ENCODE measurements around the gene E2F1. TPM values are rescaled to one million over a fixed set of nuclear protein-coding genes. Genes with fewer than 3 reads are reported as not detected.

E2F1 gene
- total and polyA plus RNA-seq, 2 of the 4 experiments (the other 2 are of a cell fraction) = 10.9 to 14.0 TPM

DNA sequence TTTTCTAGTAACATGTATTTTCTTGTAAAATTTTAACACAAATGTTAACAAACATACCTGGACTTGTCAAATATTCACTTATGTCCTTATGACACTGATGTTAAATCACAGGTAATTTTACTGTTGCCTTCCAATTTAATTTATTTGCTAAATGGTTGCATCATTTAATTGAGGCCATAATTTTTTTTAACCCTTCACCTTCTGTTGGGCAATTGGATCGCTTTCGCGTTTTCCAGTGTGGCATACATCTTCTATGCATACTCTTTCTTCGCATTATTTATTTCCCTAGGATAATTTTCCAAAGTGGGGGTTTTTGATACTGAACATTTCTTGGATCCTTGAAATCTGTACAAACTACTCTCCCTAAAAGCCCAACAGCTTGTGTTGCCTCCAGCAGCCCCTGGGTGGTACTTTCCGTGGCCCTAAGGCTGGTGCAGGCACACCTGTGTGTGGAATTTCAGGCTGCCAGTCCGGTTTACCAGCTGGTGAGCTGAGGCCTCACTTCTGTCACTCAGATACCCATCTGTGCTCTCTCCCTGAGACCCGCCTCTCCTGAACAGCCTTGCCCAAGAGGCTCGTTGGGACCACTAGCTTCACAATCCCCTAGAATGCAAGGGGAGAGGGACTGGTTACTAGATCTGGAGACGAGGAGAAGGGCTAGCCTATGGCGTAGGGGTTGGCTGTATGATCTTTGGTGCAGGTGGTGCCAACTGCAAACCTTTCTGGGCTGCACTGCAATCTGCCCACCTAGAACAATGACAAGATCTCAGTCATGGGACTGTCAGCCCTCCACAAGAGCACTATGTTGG lies 35.2 kb downstream of the E2F1 start:
- DNase-seq = no peak
- H2BK15ac ChIP-seq (ENCODE audit: low read depth, low read length) = no peak overlapping the region
- ChIA-PET POLR2A (ENCODE audit: unreplicated experiment) (no interaction called here), CTCF (interaction anchor here (0.6 kb wide), 1 partner anchor 197 kb away, joined by 4 read pairs; no protein-coding TSS in a partner anchor)
- TF ChIP-seq, protein P1, sequence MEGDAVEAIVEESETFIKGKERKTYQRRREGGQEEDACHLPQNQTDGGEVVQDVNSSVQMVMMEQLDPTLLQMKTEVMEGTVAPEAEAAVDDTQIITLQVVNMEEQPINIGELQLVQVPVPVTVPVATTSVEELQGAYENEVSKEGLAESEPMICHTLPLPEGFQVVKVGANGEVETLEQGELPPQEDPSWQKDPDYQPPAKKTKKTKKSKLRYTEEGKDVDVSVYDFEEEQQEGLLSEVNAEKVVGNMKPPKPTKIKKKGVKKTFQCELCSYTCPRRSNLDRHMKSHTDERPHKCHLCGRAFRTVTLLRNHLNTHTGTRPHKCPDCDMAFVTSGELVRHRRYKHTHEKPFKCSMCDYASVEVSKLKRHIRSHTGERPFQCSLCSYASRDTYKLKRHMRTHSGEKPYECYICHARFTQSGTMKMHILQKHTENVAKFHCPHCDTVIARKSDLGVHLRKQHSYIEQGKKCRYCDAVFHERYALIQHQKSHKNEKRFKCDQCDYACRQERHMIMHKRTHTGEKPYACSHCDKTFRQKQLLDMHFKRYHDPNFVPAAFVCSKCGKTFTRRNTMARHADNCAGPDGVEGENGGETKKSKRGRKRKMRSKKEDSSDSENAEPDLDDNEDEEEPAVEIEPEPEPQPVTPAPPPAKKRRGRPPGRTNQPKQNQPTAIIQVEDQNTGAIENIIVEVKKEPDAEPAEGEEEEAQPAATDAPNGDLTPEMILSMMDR (conservative IDR thresholded peaks at IDR 0.05; ENCODE audit: low read depth, low read length) = no peak
- no peak for TF ChIP-seq CEBPB (IDR thresholded peaks at IDR 0.05; ENCODE audit: low read depth, low read length)
- no peak overlapping the region for H4K8ac ChIP-seq (ENCODE audit: low read depth in 2 of 2, low read length in 2 of 2)
- WGBS, 2 experiments (ENCODE audit: extremely low coverage in 2 of 2, insufficient read length in 1 of 2) = no CpG with 5 or more reads among the region's 10 CpGs
- in situ Hi-C loops (cut with MboI; ENCODE audit: low sequenced_read_pairs) (loop anchor here (5.0 kb wide), 1 partner anchor 199 kb away; no protein-coding TSS in a partner anchor), dilution Hi-C loops (cut with HindIII; ENCODE audit: low sequenced_read_pairs, unreplicated experiment) (no loop called here), intact Hi-C loops (cut with micrococcal nuclease) (no loop called here)
- no peak for ATAC-seq (ENCODE audit: low read depth)
- no peak overlapping the region for H3K4ac ChIP-seq (ENCODE audit: low read depth, low read length)
- no peak overlapping the region for H3K4me3 ChIP-seq (ENCODE audit: insufficient read depth, low read depth, low read length)
- no peak overlapping the region for H2BK20ac ChIP-seq (ENCODE audit: low read depth, low read length)
- peaks cover 14% of the 10 kb centered on the region; the same call in 1 of the 2 replicates for H3K9me1 ChIP-seq (ENCODE audit: insufficient read depth, low read length)
- H3K23ac ChIP-seq (ENCODE audit: low read depth, low read length) = no peak overlapping the region
- no peak overlapping the region for H2BK5ac ChIP-seq (ENCODE audit: low read depth, low read length, poor library complexity, severe bottlenecking)
- H2BK120ac ChIP-seq (ENCODE audit: low read depth, low read length) = no peak overlapping the region
- no peak overlapping the region for H4K91ac ChIP-seq (ENCODE audit: insufficient read depth, low read depth, low read length)
- H3K9ac ChIP-seq (ENCODE audit: low read depth, low read length) = no peak overlapping the region
- no peaks in the 10 kb centered on the region for H3K27me3 ChIP-seq (ENCODE audit: control insufficient read depth, insufficient read depth, low read length)
- H3K14ac ChIP-seq (replicated peaks; ENCODE audit: low read depth, low read length) = no peak overlapping the region
- H3K56ac ChIP-seq (ENCODE audit: extremely low read depth, insufficient read depth, low read length) = no peak overlapping the region
- H3K79me1 ChIP-seq (ENCODE audit: low read depth in 1 of 2, low read length in 2 of 2) = no peaks in the 10 kb centered on the region
- BruUV-seq (replicated peaks) = no TSS peak
- no peak overlapping the region for H3K4me2 ChIP-seq (ENCODE audit: low read depth, low read length)
- no peak overlapping the region for H2AK9ac ChIP-seq (replicated peaks; ENCODE audit: low read depth, low read length, poor library complexity)
- no peaks in the 10 kb centered on the region for H3K9me3 ChIP-seq (ENCODE audit: control insufficient read depth, insufficient read depth, low read length)
- no peak overlapping the region for H4K5ac ChIP-seq (ENCODE audit: low read depth, low read length)
- no peak overlapping the region for H2AFZ ChIP-seq (replicated peaks; ENCODE audit: low read length, poor library complexity)
- H4K20me1 ChIP-seq (ENCODE audit: insufficient read depth, low read length) = peaks cover 9% of the 10 kb centered on the region; the same call in 1 of the 2 replicates
- H3K4me1 ChIP-seq (ENCODE audit: control insufficient read depth, insufficient read depth, low read length) = peaks cover 3% of the 10 kb centered on the region; the same call in 1 of the 2 replicates
- H3K27ac ChIP-seq (ENCODE audit: insufficient read depth, low read length) = no peak overlapping the region
- H3K36me3 ChIP-seq (ENCODE audit: control insufficient read depth, insufficient read depth, low read length) = peaks cover 6% of the 10 kb centered on the region; the same call in 1 of the 2 replicates
- H3K18ac ChIP-seq (ENCODE audit: low read depth, low read length) = no peak overlapping the region
- no peak overlapping the region for H2AK5ac ChIP-seq (ENCODE audit: low read depth, low read length)
